Aorta (tissue), 5 donors: ENCODE measurements around the gene CPEB3. TPM values are rescaled to one million over a fixed set of nuclear protein-coding genes. Genes with fewer than 3 reads are reported as not detected.
A peak's percentile ranks its signal among the peaks of the same experiment; 100 is the strongest.
"Not testable (repeated sequence)": the region's sequence is repeated elsewhere in the genome, so short reads cannot be mapped to it uniquely, and the experiment has no call there.

ENCODE experiments used
- ATAC-seq: fragments of 200-7000 bp; cut with Tn5 transposase; one replicate; pipeline ENCODE4 v1.9.1; 2022; ENCODE audit warnings: moderate library complexity; ENCODE audit not compliant: low FRiP score
- DNase-seq, 2 donors: peaks; one replicate each; pipeline ENCODE4 v3.0.0-alpha.2; 2020
- H3K27ac ChIP-seq, 2 donors: one replicate each; pipeline ENCODE4 v1.5.1; 2013; ENCODE audit warnings: low read length in 2 of 2, mild to moderate bottlenecking in 2 of 2, moderate library complexity in 2 of 2, control low read depth in 1 of 2, inconsistent platforms in 1 of 2, low read depth in 1 of 2
- H3K27me3 ChIP-seq, 2 donors: one replicate each; pipeline ENCODE4 v1.6.1; 2013; ENCODE audit warnings: control low read depth in 1 of 2, low read length in 1 of 2, mild to moderate bottlenecking in 1 of 2, moderate library complexity in 1 of 2; ENCODE audit not compliant: insufficient read depth in 2 of 2, control insufficient read depth in 1 of 2
- H3K36me3 ChIP-seq, 2 donors: one replicate each; pipeline ENCODE4 v1.6.1; 2013; ENCODE audit warnings: control low read depth in 1 of 2, low read length in 1 of 2, mild to moderate bottlenecking in 1 of 2; ENCODE audit not compliant: insufficient read depth in 2 of 2, control insufficient read depth in 1 of 2
- H3K4me1 ChIP-seq, 2 donors: one replicate each; pipeline ENCODE4 v1.6.1; 2013; ENCODE audit warnings: low read length in 2 of 2, control low read depth in 1 of 2, mild to moderate bottlenecking in 1 of 2, moderate library complexity in 1 of 2; ENCODE audit not compliant: insufficient read depth in 2 of 2, control insufficient read depth in 1 of 2
- H3K4me3 ChIP-seq, 2 donors: one replicate each; pipeline ENCODE4 v1.5.1; 2013; ENCODE audit warnings: low read length in 2 of 2, control low read depth in 1 of 2, mild to moderate bottlenecking in 1 of 2
- H3K9me3 ChIP-seq: one replicate; pipeline ENCODE4 v1.6.1; 2013; ENCODE audit warnings: mild to moderate bottlenecking, low read length; ENCODE audit not compliant: control insufficient read depth
- WGBS, 2 donors: extraction: QIAGEN DNeasy Blood & Tissue Kit; methylation state at CpG; one replicate each; pipeline ENCODE4 v1.1.7; 2013; 5-methylcytosine and 5-hydroxymethylcytosine counted together
- intact Hi-C, 2 donors: fragments of 100-400 bp; cut with DNase I; formaldehyde crosslinking; loops; one replicate each; pipeline versions ENCODE4 v1.14.2 to v1.15.0; 2022
- polyA plus RNA-seq, 2 donors: library from polyadenylated mRNA; stranded (reverse); fragments of 200-250 nt; gene quantifications; one replicate each; pipeline ENCODE4 v1.2.3, GENCODE V29; 2013
- total RNA-seq, 2 donors: library from RNA; stranded (reverse); fragmentation: NEBNext Ultra II Directional; extraction: Animal tissue kit (Norgen Biotek cat#: 25700); gene quantifications; one replicate each; pipeline ENCODE4 v1.2.1, GENCODE V29; 2021
- donor health status: healthy with polysubstance abuse.
- donor health status: Bipolar disorder and iron deficiency.
- donor health status: DM: no; HTN: no; CAD: no.
- donor health status: DM: no; HTN: no; CAD: no.
- donor health status: DM: yes; HTN: yes; CAD: no.

The CPEB3 gene
- total and polyA plus RNA-seq, 4 donors = 1.4 to 8.0 (median 4.6) TPM

- H3K36me3 ChIP-seq = no peaks in the 10 kb centered on the region
- no peak overlapping the region for H3K27ac ChIP-seq
- no peak for ATAC-seq
- intact Hi-C loops = no loop called here
- no peaks in the 10 kb centered on the region for H3K27me3 ChIP-seq
- no peaks in the 10 kb centered on the region for H3K9me3 ChIP-seq
- peaks cover 5 to 21% of the 10 kb centered on the region in 2 donors for H3K4me1 ChIP-seq
- no peak overlapping the region for H3K4me3 ChIP-seq
- DNase-seq = no peak
- WGBS, 2 donors = 44 to 57% methylated on average over 2 of the region's 2 CpGs
These were observed 164.7 kb downstream of the CPEB3 start for GRCh38 chr10:92126100-92126650.

- no peaks in the 10 kb centered on the region for H3K9me3 ChIP-seq
- peaks cover 5 to 21% of the 10 kb centered on the region in 2 donors for H3K4me1 ChIP-seq
- ATAC-seq = peak; percentile 35
- no peaks in the 10 kb centered on the region for H3K36me3 ChIP-seq
- H3K27ac ChIP-seq = peak overlapping the region; percentile 84 to 85
- no peak overlapping the region for H3K4me3 ChIP-seq
- no peak for DNase-seq
- intact Hi-C loops = no loop called here
- no peaks in the 10 kb centered on the region for H3K27me3 ChIP-seq
These were observed 165.7 kb downstream of the CPEB3 start for GRCh38 chr10:92125144-92125543.

GRCh38 chr10:92124616-92125143, 166.2 kb downstream of the CPEB3 start:
- ATAC-seq = peak; percentile 54
- Histone ChIP-seq H3K9me3 (no peaks in the 10 kb centered on the region), H3K4me3 (no peak overlapping the region), H3K4me1 (peaks cover 5 to 21% of the 10 kb centered on the region in 2 donors), H3K36me3 (no peaks in the 10 kb centered on the region), H3K27ac (peak overlapping the region; percentile 84 to 93), H3K27me3 (no peaks in the 10 kb centered on the region)
- 2 to 5% methylated on average over 3 of the region's 3 CpGs for WGBS, 2 donors
- intact Hi-C loops = no loop called here
- DNase-seq = peak in 1 of 2 donors; percentile 51

- Histone ChIP-seq H3K36me3 (no peaks in the 10 kb centered on the region), H3K27ac (peak overlapping the region; percentile 90 to 93), H3K4me3 (no peak overlapping the region), H3K9me3 (no peaks in the 10 kb centered on the region), H3K27me3 (no peaks in the 10 kb centered on the region), H3K4me1 (peaks cover 5 to 21% of the 10 kb centered on the region in 2 donors)
- intact Hi-C loops = no loop called here
- DNase-seq = no peak
- whole genome bisulfite sequencing, 2 donors = 5 to 9% methylated on average over 1 of the region's 1 CpG
- ATAC-seq = no peak
These were observed 166.9 kb downstream of the CPEB3 start for GRCh38 chr10:92124020-92124419.

- peak; percentile 48 for ATAC-seq
- peak overlapping the region; percentile 90 to 93 for H3K27ac ChIP-seq
- intact Hi-C loops = no loop called here
These were observed 167.9 kb downstream of the CPEB3 start for GRCh38 chr10:92122941-92123450.

GRCh38 chr10:92121686-92122492, 169.0 kb downstream of the CPEB3 start:
- Histone ChIP-seq H3K27me3 (no peaks in the 10 kb centered on the region), H3K9me3 (no peaks in the 10 kb centered on the region), H3K36me3 (no peaks in the 10 kb centered on the region), H3K4me3 (no peak overlapping the region), H3K4me1 (peaks cover 7 to 21% of the 10 kb centered on the region in 2 donors), H3K27ac (peak overlapping the region; percentile 59 to 95)
- intact Hi-C loops = no loop called here
- WGBS, 2 donors = 61 to 69% methylated on average over 3 of the region's 3 CpGs
- no peak for DNase-seq
- no peak for ATAC-seq

More at GRCh38 chr10:92122941-92123450, 167.9 kb downstream of the CPEB3 start:
- Histone ChIP-seq H3K27me3 (no peaks in the 10 kb centered on the region), H3K4me1 (peaks cover 7 to 21% of the 10 kb centered on the region in 2 donors), H3K9me3 (no peaks in the 10 kb centered on the region), H3K4me3 (no peak overlapping the region), H3K36me3 (no peaks in the 10 kb centered on the region)
- WGBS, 2 donors = 16 to 17% methylated on average over 5 of the region's 5 CpGs
- peak in 1 of 2 donors; percentile 53 for DNase-seq

GRCh38 chr10:92119340-92119739, 171.5 kb downstream of the CPEB3 start:
- intact Hi-C loops = no loop called here
- ATAC-seq = no peak
- H3K36me3 ChIP-seq = no peaks in the 10 kb centered on the region
- no peak overlapping the region for H3K4me3 ChIP-seq
- H3K27ac ChIP-seq = peak overlapping the region; percentile 28 to 40
- DNase-seq = no peak
- no peaks in the 10 kb centered on the region for H3K27me3 ChIP-seq
- no peaks in the 10 kb centered on the region for H3K9me3 ChIP-seq
- H3K4me1 ChIP-seq = peaks cover 7 to 12% of the 10 kb centered on the region in 2 donors

- intact Hi-C loops, ATAC-seq, H3K27ac ChIP-seq, H3K27me3 ChIP-seq, H3K9me3 ChIP-seq, H3K4me3 ChIP-seq, H3K36me3 ChIP-seq: not testable (repeated sequence)
- peak; percentile 54 to 77 for DNase-seq
- 78 to 95% methylated on average over 26 to 30 of the region's 30 CpGs for WGBS, 2 donors
- H3K4me1 ChIP-seq = peaks cover 7 to 21% of the 10 kb centered on the region in 2 donors
These were observed 176.0 kb downstream of the CPEB3 start for GRCh38 chr10:92114917-92115316.
